K562 (cell line): Measurements from ENCODE around the gene FEN1. TPM values are rescaled to one million over a fixed set of nuclear protein-coding genes. Genes with fewer than 3 reads are reported as not detected.

ENCODE experiments used
- ATAC-seq: fragments of 200-7000 bp; cut with Tn5 transposase; 3 replicates; pipeline ENCODE4 v1.9.1; 2020; ENCODE audit warnings: moderate library complexity
- BruUV-seq: library from RNA; stranded (reverse); fragments of 400-500 nt; replicated peaks from 2 replicates; lab custom pipeline; 2021; lab: Mats Ljungman, UMichigan
- CTCF ChIA-PET: fragments of 300-600 bp; formaldehyde crosslinking; extraction: SDS; loops from one replicate; lab custom pipeline; 2021; ENCODE audit warnings: low intra/inter-chr PET ratio; lab: Yijun Ruan, JAX
- POLR2A ChIA-PET: fragments of 300-600, 350-650 bp; sonication (Branson Sonifier 250); formaldehyde crosslinking; extraction: SDS; loops from one replicate; lab custom pipeline; 2021; ENCODE audit warnings: antibody characterized with exemption, inconsistent platforms; lab: Yijun Ruan, JAX
- DNase-seq, 4 experiments: peaks; one replicate each; pipeline versions ENCODE4 v3.0.0 to v3.0.0-alpha.2; 2011 to 2018; ENCODE audit warnings: low spot score in 3 of 4, mixed read lengths in 3 of 4; ENCODE audit errors: extremely low read depth in 1 of 4
- FAIRE-seq: peaks from 2 replicates; lab custom pipeline; 2011; peaks lifted over from hg19 to GRCh38; lab: Jason Lieb, UNC
- H2AFZ ChIP-seq: 2 replicates; pipeline ENCODE4 v1.6.0; 2011; ENCODE audit warnings: low read depth, low read length, control low read depth, inconsistent platforms
- H3K27ac ChIP-seq: fragments of 200-600 bp; 3 replicates; pipeline ENCODE4 v1.8.0; 2011; ENCODE audit warnings: low read depth, mild to moderate bottlenecking, control low read depth, inconsistent platforms, low read length, moderate library complexity, mixed read lengths; ENCODE audit errors: extremely low read depth
- H3K27me3 ChIP-seq, 2 experiments: fragments of 300-600 bp in 1 of 2; 2 replicates in 1 of 2; 3 replicates in 1 of 2; pipeline versions ENCODE4 v1.6.0 to v1.8.0; 2011; ENCODE audit warnings: inconsistent platforms in 2 of 2, low read length in 2 of 2, mild to moderate bottlenecking in 1 of 2, mixed read lengths in 1 of 2, moderate library complexity in 1 of 2; ENCODE audit not compliant: control insufficient read depth in 2 of 2, insufficient read depth in 2 of 2
- H3K36me3 ChIP-seq: fragments of 300-600 bp; 3 replicates; pipeline ENCODE4 v1.8.0; 2011; ENCODE audit warnings: mild to moderate bottlenecking, low read length, inconsistent platforms; ENCODE audit not compliant: control insufficient read depth, insufficient read depth
- H3K4me1 ChIP-seq, 2 experiments: fragments of 200-600 bp in 1 of 2; replicated peaks in 1 of 2; 2 replicates in 1 of 2; 3 replicates in 1 of 2; pipeline versions ENCODE4 v1.5.1 to v1.8.0; 2011; ENCODE audit warnings: inconsistent platforms in 2 of 2, low read length in 2 of 2, mild to moderate bottlenecking in 1 of 2, mixed read lengths in 1 of 2, moderate library complexity in 1 of 2; ENCODE audit not compliant: control insufficient read depth in 2 of 2, insufficient read depth in 2 of 2
- H3K4me2 ChIP-seq: 2 replicates; pipeline ENCODE4 v1.6.1; 2011; ENCODE audit warnings: low read length, control low read depth, inconsistent platforms, mixed read lengths; ENCODE audit not compliant: insufficient read depth
- H3K4me3 ChIP-seq: fragments of 200-600 bp; sonication (generic), shearing (Covaris generic); 2 replicates; pipeline ENCODE4 v1.5.1; 2016; ENCODE audit warnings: control low read depth, inconsistent platforms
- H3K79me2 ChIP-seq: fragments of 200-600 bp; 3 replicates; pipeline ENCODE4 v1.8.0; 2011; ENCODE audit warnings: low read length, inconsistent platforms; ENCODE audit not compliant: control insufficient read depth, insufficient read depth
- H3K9ac ChIP-seq, 2 experiments: 2 replicates each; pipeline versions ENCODE4 v1.6.0 to v1.6.1; 2011; ENCODE audit warnings: low read depth in 2 of 2, low read length in 2 of 2, control low read depth in 1 of 2, inconsistent platforms in 1 of 2, mild to moderate bottlenecking in 1 of 2, mixed read lengths in 1 of 2; ENCODE audit not compliant: insufficient read depth in 1 of 2
- H3K9me1 ChIP-seq: one replicate; pipeline ENCODE4 v1.6.0; 2011; ENCODE audit warnings: inconsistent platforms, mild to moderate bottlenecking, low read length, moderate library complexity; ENCODE audit not compliant: control insufficient read depth, insufficient read depth
- H3K9me3 ChIP-seq: replicated peaks from 2 replicates; pipeline ENCODE4 v1.5.1; 2011; ENCODE audit warnings: low read depth, low read length, inconsistent platforms; ENCODE audit not compliant: control insufficient read depth, insufficient read depth
- H4K20me1 ChIP-seq: replicated peaks from 2 replicates; pipeline ENCODE4 v1.6.1; 2011; ENCODE audit warnings: low read length, inconsistent platforms, mixed read lengths; ENCODE audit not compliant: control insufficient read depth, insufficient read depth
- ARHGAP35 ChIP-seq: fragments of 450-650 bp; IDR thresholded peaks from 2 replicates; pipeline ENCODE4 v1.6.1; 2018; ENCODE audit not compliant: partially characterized antibody
- BRF1 ChIP-seq: IDR thresholded peaks from 3 replicates; pipeline ENCODE4 v1.6.1; 2011; ENCODE audit warnings: borderline replicate concordance, mild to moderate bottlenecking; ENCODE audit not compliant: insufficient read length; ENCODE audit errors: extremely low read depth
- HNRNPL ChIP-seq: fragments of 200-400 bp; formaldehyde crosslinking; IDR thresholded peaks from 2 replicates; pipeline ENCODE4 v1.6.1; 2017; ENCODE audit warnings: low read depth, mild to moderate bottlenecking, low read length
- ILF3 ChIP-seq: fragments of 450-650 bp; IDR thresholded peaks from 2 replicates; pipeline ENCODE4 v1.6.1; 2018; ENCODE audit warnings: antibody characterized with exemption, mild to moderate bottlenecking, moderate library complexity, borderline replicate concordance
- JUNB ChIP-seq: fragments of 450-650 bp; formaldehyde crosslinking; conservative IDR thresholded peaks from 2 replicates; pipeline ENCODE4 v1.4.0; 2020; ENCODE audit warnings: mild to moderate bottlenecking
- LARP7 ChIP-seq: fragments of 450-650 bp; IDR thresholded peaks from 2 replicates; pipeline ENCODE4 v1.6.1; 2016
- MAFF ChIP-seq: IDR thresholded peaks from 2 replicates; pipeline ENCODE4 v1.6.1; 2012; ENCODE audit warnings: low read length, improper control_type of control experiment
- NCOR1 ChIP-seq: fragments of 450-650 bp; IDR thresholded peaks from 2 replicates; pipeline ENCODE4 v1.6.1; 2016; ENCODE audit warnings: mild to moderate bottlenecking, moderate library complexity
- NFIX ChIP-seq: fragments of 250-450 bp; sonication (Bioruptor Pico); IDR thresholded peaks from 2 replicates; pipeline ENCODE4 v1.4.0; 2020; ENCODE audit warnings: low read depth, mild to moderate bottlenecking, moderate library complexity
- PHB2 ChIP-seq: fragments of 450-650 bp; IDR thresholded peaks from 2 replicates; pipeline ENCODE4 v1.6.1; 2017; ENCODE audit warnings: low read depth
- POLR2G ChIP-seq: fragments of 200-400 bp; formaldehyde crosslinking; IDR thresholded peaks from 2 replicates; pipeline ENCODE4 v1.6.1; 2017; ENCODE audit warnings: low read depth, mild to moderate bottlenecking, antibody characterized with exemption, low read length, moderate library complexity
- TAF9B ChIP-seq: fragments of 450-650 bp; IDR thresholded peaks from 2 replicates; pipeline ENCODE4 v1.6.1; 2018; ENCODE audit warnings: mild to moderate bottlenecking; ENCODE audit not compliant: partially characterized antibody
- ZBTB7A ChIP-seq: IDR thresholded peaks from 2 replicates; pipeline ENCODE4 v1.6.1; 2011; ENCODE audit warnings: low read depth, mild to moderate bottlenecking, low read length, moderate library complexity, borderline replicate concordance; ENCODE audit not compliant: control insufficient read depth
- WGBS: fragments of 100-300 bp; shearing (Covaris generic); methylation state at CpG from one replicate; pipeline ENCODE4 v1.1.6; 2016; ENCODE audit warnings: low coverage, mixed read lengths; ENCODE audit not compliant: insufficient coverage; ENCODE audit errors: missing lambda C conversion rate; 5-methylcytosine and 5-hydroxymethylcytosine counted together
- in situ Hi-C: fragments of 300-500 bp; cut with MboI; formaldehyde crosslinking; loops from 4 replicates; pipeline ENCODE4 v1.15.0; 2018; ENCODE audit warnings: inconsistent platforms, mixed read lengths
- intact Hi-C: fragments of 100-400 bp; cut with micrococcal nuclease; formaldehyde crosslinking; loops from 2 replicates; pipeline ENCODE4 v1.14.2; 2022
- polyA plus RNA-seq, 8 experiments: library from polyadenylated mRNA; depleted of rRNA in 4 of 8; stranded (reverse) in 5 of 8; unstranded in 3 of 8; fragments of >200 nt; fragmentation: Nextera tagmentation in 2 of 8; fragmentation: Illumina TruSeq in 1 of 8; extraction: Ambion mirVana in 2 of 8; extraction: Trizol in 1 of 8; gene quantifications; 2 replicates each; pipeline versions ENCODE4 v1.2.1 to v1.2.3, GENCODE V29; 2011 to 2014; ENCODE audit warnings: inconsistent platforms in 1 of 8, missing spikeins in 1 of 8
- total RNA-seq, 7 experiments: library from RNA; depleted of rRNA in 6 of 7; stranded (reverse); fragments of >200 nt in 6 of 7; fragmentation: Illumina TruSeq in 2 of 7; extraction: Trizol in 2 of 7; gene quantifications; 2 replicates each; pipeline versions ENCODE4 v1.2.1 to v1.2.3, GENCODE V29; 2011 to 2021; ENCODE audit warnings: low replicate concordance in 1 of 7
- TF ChIP-seq, protein P1 (sequence below): sonication (generic); formaldehyde crosslinking; IDR thresholded peaks from 2 replicates; pipeline ENCODE4 v1.5.0; 2020; ENCODE audit warnings: missing genetic modification reagents
- TF ChIP-seq, protein P2 (sequence below), 3 experiments: IDR thresholded peaks in 2 of 3; conservative IDR thresholded peaks in 1 of 3; 2 replicates each; pipeline ENCODE4 v1.5.1; 2011 to 2012; ENCODE audit warnings: low read length in 3 of 3, mild to moderate bottlenecking in 3 of 3, control low read depth in 2 of 3, improper control_type of control experiment in 1 of 3, inconsistent platforms in 1 of 3, low read depth in 1 of 3, mixed read lengths in 1 of 3, moderate library complexity in 1 of 3; ENCODE audit not compliant: insufficient read depth in 2 of 3

FEN1 gene
- total and polyA plus RNA-seq, 9 of the 15 experiments (the other 6 are each of a cell fraction or from before 2014, with no cell fraction given) = 58.1 to 156 (median 137) TPM

DNA sequence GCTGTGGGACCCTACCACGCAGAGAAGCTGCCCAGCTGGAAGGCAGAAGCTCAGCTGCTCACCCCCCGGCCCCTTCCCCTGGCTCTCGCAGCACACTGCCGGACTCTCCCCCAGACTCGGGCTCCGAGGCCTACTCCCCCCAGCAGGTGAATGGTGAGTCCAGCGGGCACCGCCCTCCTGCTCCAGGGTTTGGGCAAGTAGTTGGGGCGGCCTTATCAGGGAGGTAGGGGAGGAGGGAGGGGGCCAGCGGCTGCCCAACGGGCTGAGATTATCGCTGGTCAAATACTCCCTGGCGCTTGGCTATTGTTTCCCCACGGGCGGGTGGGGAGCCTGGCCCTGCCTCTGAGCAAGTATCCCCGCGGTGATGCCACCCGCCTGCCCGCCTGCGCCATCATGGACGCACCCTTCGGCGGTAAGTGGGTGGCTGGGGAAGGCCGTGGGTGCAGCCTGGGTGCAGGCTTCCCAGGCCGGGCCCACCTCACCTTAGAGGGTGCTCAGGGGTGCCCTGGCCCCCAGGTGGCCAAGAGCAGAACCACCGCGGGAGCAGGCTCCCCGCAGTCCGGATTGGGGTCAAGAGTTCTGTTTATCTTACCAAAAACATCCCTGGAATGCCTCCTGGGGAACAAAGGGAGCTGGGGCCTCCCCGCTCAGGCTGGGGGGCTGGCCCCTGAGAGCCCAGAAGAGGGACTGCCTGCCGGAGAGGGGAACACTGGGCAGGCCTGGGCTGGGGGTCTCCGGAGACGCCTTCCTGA lies 23.4 kb upstream of the FEN1 start:
- no peak for TF ChIP-seq BRF1
- TF ChIP-seq HNRNPL = peak; percentile 68; the same call in 1 of the 2 replicates
- TF ChIP-seq, protein P1, sequence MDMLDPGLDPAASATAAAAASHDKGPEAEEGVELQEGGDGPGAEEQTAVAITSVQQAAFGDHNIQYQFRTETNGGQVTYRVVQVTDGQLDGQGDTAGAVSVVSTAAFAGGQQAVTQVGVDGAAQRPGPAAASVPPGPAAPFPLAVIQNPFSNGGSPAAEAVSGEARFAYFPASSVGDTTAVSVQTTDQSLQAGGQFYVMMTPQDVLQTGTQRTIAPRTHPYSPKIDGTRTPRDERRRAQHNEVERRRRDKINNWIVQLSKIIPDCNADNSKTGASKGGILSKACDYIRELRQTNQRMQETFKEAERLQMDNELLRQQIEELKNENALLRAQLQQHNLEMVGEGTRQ (CRISPR knock-in tag) = no peak
- TF ChIP-seq MAFF = no peak
- TF ChIP-seq PHB2 = no peak
- TF ChIP-seq, protein P2, sequence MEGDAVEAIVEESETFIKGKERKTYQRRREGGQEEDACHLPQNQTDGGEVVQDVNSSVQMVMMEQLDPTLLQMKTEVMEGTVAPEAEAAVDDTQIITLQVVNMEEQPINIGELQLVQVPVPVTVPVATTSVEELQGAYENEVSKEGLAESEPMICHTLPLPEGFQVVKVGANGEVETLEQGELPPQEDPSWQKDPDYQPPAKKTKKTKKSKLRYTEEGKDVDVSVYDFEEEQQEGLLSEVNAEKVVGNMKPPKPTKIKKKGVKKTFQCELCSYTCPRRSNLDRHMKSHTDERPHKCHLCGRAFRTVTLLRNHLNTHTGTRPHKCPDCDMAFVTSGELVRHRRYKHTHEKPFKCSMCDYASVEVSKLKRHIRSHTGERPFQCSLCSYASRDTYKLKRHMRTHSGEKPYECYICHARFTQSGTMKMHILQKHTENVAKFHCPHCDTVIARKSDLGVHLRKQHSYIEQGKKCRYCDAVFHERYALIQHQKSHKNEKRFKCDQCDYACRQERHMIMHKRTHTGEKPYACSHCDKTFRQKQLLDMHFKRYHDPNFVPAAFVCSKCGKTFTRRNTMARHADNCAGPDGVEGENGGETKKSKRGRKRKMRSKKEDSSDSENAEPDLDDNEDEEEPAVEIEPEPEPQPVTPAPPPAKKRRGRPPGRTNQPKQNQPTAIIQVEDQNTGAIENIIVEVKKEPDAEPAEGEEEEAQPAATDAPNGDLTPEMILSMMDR (IDR thresholded peaks at IDR 0.05 in 2 of 3, conservative IDR thresholded peaks at IDR 0.05 in 1 of 3; ENCODE audit: insufficient read depth in 2 of 3, low read depth in 1 of 3, low read length in 3 of 3) = peak; percentile 31 to 41 (median 34); a peak in 4 of 6 replicates
- TF ChIP-seq TAF9B = no peak
- TF ChIP-seq POLR2G = peak; percentile 43; the same call in 1 of the 2 replicates
- TF ChIP-seq LARP7 = no peak
- TF ChIP-seq ARHGAP35 = no peak
- TF ChIP-seq JUNB (CRISPR knock-in tag) = no peak
- no peak for TF ChIP-seq ILF3
- 0 out of 2 replicates have a peak, but pooled peaks have one; percentile 23 for TF ChIP-seq ZBTB7A
- no peak for TF ChIP-seq NCOR1
- no peak for TF ChIP-seq NFIX (CRISPR knock-in tag)
- no TSS peak for BruUV-seq
- ChIA-PET POLR2A (interaction anchor here (0.7 kb wide), 1 partner anchor 23 kb away, joined by 3 read pairs; no protein-coding TSS in a partner anchor), CTCF (interaction anchor here (0.6 kb wide), 1 partner anchor 789 kb away, joined by 3 read pairs; no protein-coding TSS in a partner anchor)
- in situ Hi-C loops (no loop called here), intact Hi-C loops (no loop called here)
- Histone ChIP-seq H4K20me1 (no peaks in the 10 kb centered on the region), H3K79me2 (no peaks in the 10 kb centered on the region), H3K9ac (no peak overlapping the region), H3K4me3 (no peak overlapping the region), H3K27ac (no peak overlapping the region), H3K27me3 (no peaks in the 10 kb centered on the region), H3K36me3 (peaks cover 6% of the 10 kb centered on the region; the same call in 1 of the 3 replicates), H3K9me1 (no peaks in the 10 kb centered on the region), H3K4me2 (no peak overlapping the region), H2AFZ (no peak overlapping the region), H3K4me1 (peaks cover 6 to 73% of the 10 kb centered on the region in 2 experiments; a peak in 4 of 5 replicates), H3K9me3 (no peaks in the 10 kb centered on the region)
- WGBS = 70% methylated on average over 20 of the region's 33 CpGs
- no peak for FAIRE-seq
- peak; percentile 58 for ATAC-seq
- peak in 3 of 4 experiments; percentile 47 to 52 (median 50) for DNase-seq
